Measurements from ENCODE around the gene PIK3R1. TPM values are rescaled to one million over a fixed set of nuclear protein-coding genes. Genes with fewer than 3 reads are reported as not detected.

Gene PIK3R1
- total RNA-seq, 1 donor from 2014 or later: 27.4 TPM

DNA sequence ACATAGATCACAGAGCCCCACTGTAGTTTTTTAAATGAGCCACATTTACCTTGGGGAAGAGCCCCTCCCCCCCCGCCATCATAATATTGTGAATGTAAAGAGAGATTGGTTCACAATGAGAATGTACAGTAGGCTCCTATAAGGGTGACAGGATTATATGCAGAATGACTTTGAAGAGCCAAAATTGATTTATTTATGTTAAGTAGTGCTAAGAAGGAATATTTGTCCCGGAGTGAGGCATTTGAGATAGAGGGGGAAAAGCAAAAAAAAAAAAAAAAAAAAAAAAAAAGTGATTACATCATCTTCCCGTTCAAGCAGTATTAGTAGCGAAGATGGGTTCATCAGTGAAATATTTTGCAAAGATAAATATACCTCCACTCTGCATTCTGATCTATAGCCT lies 73.9 kb downstream of the PIK3R1 start:
- Mint-ChIP-seq H3K27ac (ENCODE audit: unreplicated experiment) (no peak overlapping the region), H3K4me3 (ENCODE audit: unreplicated experiment) (peak overlapping the region; percentile 84), H3K36me3 (ENCODE audit: unreplicated experiment) (peaks cover 19% of the 10 kb centered on the region), H3K9me3 (ENCODE audit: unreplicated experiment) (no peaks in the 10 kb centered on the region), H3K27me3 (ENCODE audit: unreplicated experiment) (no peaks in the 10 kb centered on the region), H3K4me1 (ENCODE audit: unreplicated experiment) (peaks cover 62% of the 10 kb centered on the region)
- TF ChIP-seq CTCF (IDR thresholded peaks at IDR 0.05): no peak
- no peak for DNase-seq (ENCODE audit: extremely low spot score, unreplicated experiment)

- H3K36me3 Mint-ChIP-seq (ENCODE audit: unreplicated experiment): peaks cover 25% of the 10 kb centered on the region
- no peak overlapping the region for H3K4me3 Mint-ChIP-seq (ENCODE audit: unreplicated experiment)
- no peak for TF ChIP-seq CTCF (IDR thresholded peaks at IDR 0.05)
- DNase-seq (ENCODE audit: extremely low spot score, unreplicated experiment): no peak
- peaks cover 62% of the 10 kb centered on the region for H3K4me1 Mint-ChIP-seq (ENCODE audit: unreplicated experiment)
- no peaks in the 10 kb centered on the region for H3K9me3 Mint-ChIP-seq (ENCODE audit: unreplicated experiment)
- H3K27ac Mint-ChIP-seq (ENCODE audit: unreplicated experiment): no peak overlapping the region
- no peaks in the 10 kb centered on the region for H3K27me3 Mint-ChIP-seq (ENCODE audit: unreplicated experiment)
These were observed 74.7 kb downstream of the PIK3R1 start for GRCh38 chr5:68290260-68290674.

DNA sequence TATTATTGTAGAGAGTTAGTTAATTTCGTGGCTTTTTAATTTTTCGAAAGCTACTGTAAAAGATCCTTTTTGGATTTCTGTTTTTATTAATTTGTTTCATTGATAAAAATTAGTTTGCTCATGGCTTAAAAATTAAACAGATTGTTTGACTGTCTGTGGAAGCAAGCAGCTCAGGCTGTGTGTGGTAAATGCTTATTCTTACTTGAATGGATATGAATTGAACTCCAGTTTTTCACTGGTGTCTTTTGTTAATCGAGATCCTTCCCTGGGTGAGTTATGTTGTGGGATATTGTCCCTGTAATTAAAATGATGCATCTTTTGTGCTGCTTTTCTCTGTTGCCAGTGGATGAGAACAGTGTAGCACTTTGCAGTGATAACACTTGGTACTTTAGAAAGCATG lies 75.3 kb downstream of the PIK3R1 start:
- no peak for TF ChIP-seq CTCF (IDR thresholded peaks at IDR 0.05)
- Mint-ChIP-seq H3K36me3 (ENCODE audit: unreplicated experiment) (peaks cover 29% of the 10 kb centered on the region), H3K27ac (ENCODE audit: unreplicated experiment) (no peak overlapping the region), H3K4me1 (ENCODE audit: unreplicated experiment) (peaks cover 62% of the 10 kb centered on the region), H3K9me3 (ENCODE audit: unreplicated experiment) (no peaks in the 10 kb centered on the region), H3K4me3 (ENCODE audit: unreplicated experiment) (no peak overlapping the region), H3K27me3 (ENCODE audit: unreplicated experiment) (no peaks in the 10 kb centered on the region)
- no peak for DNase-seq (ENCODE audit: extremely low spot score, unreplicated experiment)

GRCh38 chr5:68292316-68292715 lies 76.8 kb downstream of the PIK3R1 start:
- peaks cover 44% of the 10 kb centered on the region for H3K36me3 Mint-ChIP-seq (ENCODE audit: unreplicated experiment)
- peak overlapping the region; percentile 75 for H3K27ac Mint-ChIP-seq (ENCODE audit: unreplicated experiment)
- H3K4me3 Mint-ChIP-seq (ENCODE audit: unreplicated experiment): peak overlapping the region; percentile 46
- H3K4me1 Mint-ChIP-seq (ENCODE audit: unreplicated experiment): peaks cover 50% of the 10 kb centered on the region
- H3K9me3 Mint-ChIP-seq (ENCODE audit: unreplicated experiment): no peaks in the 10 kb centered on the region
- H3K27me3 Mint-ChIP-seq (ENCODE audit: unreplicated experiment): no peaks in the 10 kb centered on the region
- DNase-seq (ENCODE audit: extremely low spot score, unreplicated experiment): no peak
- TF ChIP-seq CTCF (IDR thresholded peaks at IDR 0.05): no peak

DNA sequence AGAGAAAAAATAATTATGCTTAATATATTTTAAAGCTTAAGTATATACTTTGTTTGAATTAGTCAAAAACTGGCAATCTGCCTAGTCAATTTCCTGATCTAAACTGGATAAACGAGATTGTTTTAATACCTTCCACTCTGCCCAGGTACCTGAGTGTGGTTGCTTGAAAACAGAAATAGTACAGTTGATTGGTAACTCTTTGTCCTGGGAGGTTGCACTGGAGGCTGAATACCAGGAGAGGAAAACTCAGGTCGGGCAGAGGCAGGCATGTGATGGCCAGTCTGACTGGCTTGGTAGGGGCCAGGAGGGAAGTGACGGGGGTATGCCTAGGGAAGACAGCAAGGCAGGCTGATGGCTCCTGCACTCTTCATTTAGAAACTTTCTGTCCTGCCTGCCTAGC lies 80.2 kb downstream of the PIK3R1 start:
- H3K27me3 Mint-ChIP-seq (ENCODE audit: unreplicated experiment): no peaks in the 10 kb centered on the region
- no peak overlapping the region for H3K4me3 Mint-ChIP-seq (ENCODE audit: unreplicated experiment)
- TF ChIP-seq CTCF (IDR thresholded peaks at IDR 0.05): no peak
- no peaks in the 10 kb centered on the region for H3K9me3 Mint-ChIP-seq (ENCODE audit: unreplicated experiment)
- no peak overlapping the region for H3K27ac Mint-ChIP-seq (ENCODE audit: unreplicated experiment)
- peaks cover 47% of the 10 kb centered on the region for H3K4me1 Mint-ChIP-seq (ENCODE audit: unreplicated experiment)
- peaks cover 53% of the 10 kb centered on the region for H3K36me3 Mint-ChIP-seq (ENCODE audit: unreplicated experiment)
- DNase-seq (ENCODE audit: extremely low spot score, unreplicated experiment): no peak

Measured in osteocyte (in vitro differentiated cells).